NCI-H2171 treated with DMSO at 0.1 percent for 48 hours (cell line): Measurements from ENCODE around the gene LBHD1.
"Not testable (repeated sequence)": the region's sequence is repeated elsewhere in the genome, so short reads cannot be mapped to it uniquely, and the experiment has no call there.

ENCODE experiments used
- DNase-seq: peaks from one replicate; lab custom pipeline; 2025; lab: John Stamatoyannopoulos, UW

Gene LBHD1

GRCh38 chr11:62616957-62617356 lies 55.1 kb downstream of the LBHD1 start:
- DNase-seq: not testable (repeated sequence)

- no peak for DNase-seq
Measured at GRCh38 chr11:62615521-62615920, 56.5 kb downstream of the LBHD1 start.

- no peak for DNase-seq
Measured at GRCh38 chr11:62614275-62614674, 57.8 kb downstream of the LBHD1 start.

GRCh38 chr11:62613291-62613778 lies 58.7 kb downstream of the LBHD1 start:
- no peak for DNase-seq
